GM19372 (cell line): Measurements from ENCODE around the gene MRPL53.
"Not testable (repeated sequence)": the region's sequence is repeated elsewhere in the genome, so short reads cannot be mapped to it uniquely, and the experiment has no call there.

Experiments
- ATAC-seq: cut with Tn5 transposase; IDR thresholded peaks from one replicate; pipeline ENCODE4 v1.9.1; 2021; ENCODE audit warnings: mild to moderate bottlenecking, low read depth, moderate library complexity; ENCODE audit not compliant: unreplicated experiment

Gene MRPL53

GRCh38 chr2:74457129-74457548 is 15.3 kb downstream of the MRPL53 start:
- ATAC-seq: no peak

DNA sequence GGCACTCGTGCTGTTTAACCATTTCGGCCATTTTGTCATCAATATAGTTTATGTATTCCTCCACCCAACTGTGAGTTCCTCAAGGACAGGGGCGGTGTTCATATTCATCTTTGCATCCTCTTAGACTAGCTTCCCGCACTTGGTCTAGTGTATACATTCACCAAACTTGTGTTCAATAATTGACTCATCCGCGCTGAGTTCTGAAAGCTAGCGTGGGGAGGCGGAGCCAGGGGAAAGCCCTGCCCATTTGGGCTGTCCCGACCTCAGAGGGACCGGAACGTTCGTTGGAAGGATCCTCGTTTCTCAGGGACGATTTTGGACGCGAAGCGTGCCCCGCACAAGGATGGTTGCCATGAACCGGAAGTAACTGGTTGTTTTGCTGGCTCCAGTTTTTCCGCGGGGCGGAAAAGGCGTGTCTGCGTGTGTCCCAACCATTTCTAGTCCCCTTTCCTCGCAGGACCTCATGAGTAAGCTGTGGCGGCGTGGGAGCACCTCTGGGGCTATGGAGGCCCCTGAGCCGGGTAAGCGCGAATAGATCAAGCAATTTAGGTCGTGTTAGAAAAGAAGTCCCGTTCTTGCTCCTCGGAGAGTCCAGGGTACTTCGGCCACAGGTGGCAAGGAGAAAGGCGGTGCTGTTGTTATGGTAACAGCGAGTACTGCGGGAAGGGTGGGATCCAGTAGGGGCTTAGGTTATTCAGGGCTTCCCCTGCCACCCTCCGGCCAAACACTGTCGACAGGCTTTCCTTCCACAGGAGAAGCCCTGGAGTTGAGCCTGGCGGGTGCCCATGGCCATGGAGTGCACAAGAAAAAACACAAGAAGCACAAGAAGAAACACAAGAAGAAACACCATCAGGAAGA is 17.6 kb downstream of the MRPL53 start, which contains the start of gene INO80B:
Gene INO80B, plus strand, starts transcription at position 434 of the 858 bp plus-strand sequence. Its CDS starts 30 bp downstream, at position 464.
- peak; percentile 37 for ATAC-seq

DNA sequence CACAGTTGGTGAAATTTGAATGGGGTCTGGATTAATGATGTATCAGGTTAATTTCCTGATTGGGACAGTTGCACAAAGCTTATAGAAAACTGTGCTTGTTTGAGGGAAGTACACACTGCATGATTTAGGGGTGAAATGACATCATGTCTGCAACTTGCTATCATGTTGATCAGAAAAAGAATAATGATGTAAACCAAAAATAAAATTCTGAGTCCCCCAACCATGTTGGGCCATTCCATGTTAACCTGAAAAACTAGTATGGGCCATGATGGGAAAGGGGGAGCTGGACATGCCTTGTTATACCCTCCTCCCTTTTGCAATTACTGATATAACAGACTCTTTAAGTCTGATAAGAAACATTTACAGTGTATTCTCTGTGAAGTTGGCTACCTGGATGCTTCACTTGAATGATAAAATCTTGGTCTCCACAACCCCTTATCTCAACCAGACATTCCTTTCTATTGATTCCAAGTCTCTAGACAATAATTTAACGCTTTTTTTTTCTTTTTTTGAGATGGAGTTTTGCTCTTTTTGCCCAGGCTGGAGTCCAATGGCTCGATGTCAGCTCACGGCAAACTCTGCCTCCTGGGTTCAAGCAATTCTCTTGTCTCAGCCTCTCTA is 21.8 kb downstream of the MRPL53 start:
- ATAC-seq: no peak

DNA sequence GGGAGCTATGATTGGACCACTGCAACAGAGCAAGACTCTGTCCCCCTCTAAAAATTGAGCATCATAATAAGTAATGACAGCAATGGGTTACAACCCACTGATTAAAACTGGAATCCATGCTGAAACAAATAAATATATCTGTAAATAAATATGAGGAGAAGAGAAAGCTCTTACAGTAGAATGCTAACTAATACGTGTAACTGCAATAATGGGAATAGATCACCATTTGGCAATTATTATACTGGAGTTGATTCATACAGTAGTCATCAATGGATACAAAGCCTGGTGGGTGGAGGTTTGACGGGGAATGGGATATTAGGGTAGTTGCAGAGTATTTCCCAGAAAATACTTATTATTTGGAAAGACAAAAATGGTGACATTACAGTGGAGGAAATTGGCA is 23.7 kb downstream of the MRPL53 start:
- ATAC-seq: no peak

- no peak for ATAC-seq
These were observed 25.1 kb downstream of the MRPL53 start for GRCh38 chr2:74447230-74447999.

DNA sequence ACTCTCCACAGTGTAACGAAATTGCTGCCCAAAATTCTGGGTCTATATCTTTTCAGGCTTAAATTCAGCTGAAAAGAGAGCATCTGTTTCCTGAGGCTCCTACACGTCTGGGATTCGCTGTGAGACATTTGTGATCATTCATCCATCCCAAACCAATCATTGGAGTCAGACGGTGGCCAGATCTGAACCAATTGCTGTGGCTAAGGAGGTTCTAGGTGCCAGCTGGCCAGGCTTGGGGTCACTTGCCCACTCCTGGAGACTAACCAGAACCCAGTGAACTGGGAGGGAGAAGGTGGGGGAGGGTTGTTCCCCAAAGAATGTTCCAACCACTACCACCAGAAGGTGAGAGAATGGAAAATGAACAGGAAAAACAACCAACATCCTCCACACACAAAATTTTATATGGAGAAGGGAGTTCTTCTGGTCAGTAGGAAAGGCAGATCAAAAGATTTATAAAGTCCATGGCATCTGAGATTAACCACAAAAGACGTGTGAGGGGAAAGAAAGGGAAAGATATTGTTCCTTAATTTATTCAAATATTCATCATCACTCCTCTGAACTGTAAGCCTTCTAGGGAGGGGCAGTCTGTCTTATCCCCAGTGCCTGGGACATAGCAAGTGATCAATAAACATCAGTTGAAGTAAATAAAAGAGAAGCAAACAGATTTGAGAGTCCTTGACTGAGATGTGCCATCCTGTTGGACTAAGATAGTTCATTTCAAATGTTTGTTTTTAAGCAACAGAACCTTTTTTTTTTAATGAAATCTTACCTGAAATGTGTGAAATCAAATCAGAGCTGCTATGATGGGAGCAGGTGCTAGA is 27.8 kb downstream of the MRPL53 start:
- ATAC-seq: no peak

DNA sequence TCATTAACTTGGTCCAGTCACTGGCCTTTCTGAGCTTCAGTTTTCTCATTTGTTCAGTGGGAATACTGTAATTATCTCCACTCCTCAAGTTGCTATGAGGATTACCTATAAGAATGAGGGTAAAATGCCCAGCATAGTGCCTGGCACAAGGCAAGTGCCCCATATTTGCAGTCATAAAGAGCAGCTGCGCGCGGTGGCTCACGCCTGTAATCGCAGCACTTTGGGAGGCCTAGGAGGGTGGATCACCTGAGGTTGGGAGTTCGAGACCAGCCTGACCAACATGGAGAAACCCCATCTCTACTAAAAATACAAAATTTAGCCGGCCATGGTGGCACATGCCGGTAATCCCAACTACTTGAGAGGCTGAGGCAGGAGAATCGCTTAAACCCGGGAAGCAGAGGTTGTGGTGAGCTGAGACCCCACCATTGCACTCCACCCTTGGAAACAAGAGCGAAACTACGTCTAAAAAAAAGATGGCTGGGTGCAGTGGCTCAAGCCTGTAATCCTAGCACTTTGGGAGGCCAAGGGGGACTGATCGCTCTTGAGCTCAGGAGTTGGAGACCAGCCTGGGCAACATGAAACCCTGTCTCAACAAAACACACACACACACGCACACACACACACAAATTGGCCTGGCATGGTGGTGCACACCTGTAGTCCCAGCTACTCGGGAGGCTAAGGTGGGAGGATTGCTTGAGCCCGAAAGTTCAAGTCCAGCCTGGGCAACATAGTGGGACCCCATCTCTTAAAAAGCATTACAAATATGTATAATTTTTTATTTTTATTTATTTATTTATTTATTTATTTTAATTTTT is 29.8 kb downstream of the MRPL53 start:
- not testable (repeated sequence) for ATAC-seq

- peak; percentile 55 for ATAC-seq
These were observed 30.6 kb downstream of the MRPL53 start, which contains the start of gene RTKN for GRCh38 chr2:74441690-74442482. Gene RTKN, minus strand, starts transcription at chr2:74441937. Its CDS starts 121 bp downstream, at chr2:74441816.

DNA sequence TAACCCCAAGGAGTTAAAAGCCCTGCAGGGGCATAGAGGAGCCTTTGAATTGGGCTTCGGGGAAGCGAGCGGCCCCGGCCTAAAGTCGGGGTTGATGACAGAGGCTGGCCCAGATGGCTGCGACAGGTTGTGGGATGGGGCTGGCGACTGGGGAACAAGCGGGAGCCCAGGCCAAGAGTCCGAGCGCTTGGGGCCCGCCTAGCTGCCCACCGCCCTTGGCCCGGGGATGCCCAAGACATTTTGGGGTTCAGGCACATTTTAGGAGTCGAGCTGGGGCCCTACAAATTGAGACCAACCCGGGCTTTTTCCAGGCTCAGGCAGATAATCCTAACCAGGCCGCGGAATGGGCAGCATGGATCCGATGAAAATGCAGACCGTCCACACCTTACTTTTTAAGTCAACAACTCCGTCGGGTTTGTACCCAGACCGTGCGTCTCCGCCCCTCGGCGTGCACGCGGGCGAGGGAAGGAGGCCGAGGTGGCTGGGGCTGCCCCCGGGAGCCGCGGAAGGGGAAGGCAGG is 31.2 kb downstream of the MRPL53 start:
- ATAC-seq: no peak

DNA sequence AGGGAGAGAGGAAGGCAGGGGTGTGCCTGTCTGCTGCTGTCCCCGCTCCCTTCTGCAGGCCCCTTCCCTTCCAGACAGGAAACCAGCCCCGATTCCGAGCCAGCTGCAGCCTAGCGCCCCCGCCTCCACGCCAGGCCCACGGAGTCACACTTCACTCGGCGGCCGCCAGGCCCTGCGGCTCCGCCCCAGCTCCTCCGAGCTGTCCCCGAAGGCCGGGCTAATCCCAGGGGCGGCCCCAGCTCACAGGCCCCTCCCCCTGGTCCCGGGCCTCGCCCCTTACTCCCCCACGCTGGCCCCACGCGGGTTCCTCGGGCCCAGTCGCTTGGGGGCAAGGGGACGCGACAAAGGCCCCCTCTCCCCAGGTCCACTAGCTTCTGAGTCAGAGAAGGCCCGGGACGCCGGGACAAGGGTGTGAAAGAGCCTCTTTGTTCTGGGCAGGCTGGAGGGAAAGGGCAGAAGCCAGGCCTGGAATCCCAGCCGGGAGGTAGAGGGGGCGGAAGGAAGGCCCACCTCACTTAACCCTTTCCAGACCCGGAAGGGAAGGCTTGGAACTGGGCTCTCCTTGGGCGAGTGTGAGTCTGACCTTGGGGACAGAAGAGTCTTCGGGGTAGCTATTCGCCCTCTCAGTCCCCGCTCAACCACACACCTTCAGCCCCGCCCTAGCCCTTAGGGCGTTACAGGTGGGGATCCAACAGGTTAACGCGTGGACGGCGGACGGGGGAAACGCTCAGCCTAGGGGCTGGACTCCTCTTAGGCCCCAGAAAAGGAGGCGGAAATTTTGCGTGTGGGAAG is 31.9 kb downstream of the MRPL53 start:
- ATAC-seq: peak; percentile 78

GRCh38 chr2:74439803-74440377 is 32.6 kb downstream of the MRPL53 start:
- ATAC-seq: no peak

DNA sequence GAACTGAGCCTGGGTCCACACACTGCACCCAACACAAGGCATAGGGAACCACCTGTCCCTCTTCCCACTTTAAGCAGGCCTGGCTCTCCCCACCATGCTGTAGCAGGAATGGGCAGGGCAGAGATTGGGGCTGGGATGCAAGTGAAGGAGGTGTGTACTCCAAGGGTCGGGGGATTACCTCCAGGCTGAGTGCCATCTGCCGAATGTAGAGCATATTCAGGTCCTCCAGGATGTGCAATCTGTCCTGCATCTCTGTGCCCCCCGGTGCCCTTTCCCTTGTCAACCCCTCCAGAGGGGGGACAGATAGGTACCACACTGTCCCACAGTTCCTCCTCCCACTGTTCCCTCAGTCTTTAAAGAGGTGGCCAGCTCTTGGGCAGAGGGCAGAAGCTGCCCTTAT is 33.1 kb downstream of the MRPL53 start:
- no peak for ATAC-seq

DNA sequence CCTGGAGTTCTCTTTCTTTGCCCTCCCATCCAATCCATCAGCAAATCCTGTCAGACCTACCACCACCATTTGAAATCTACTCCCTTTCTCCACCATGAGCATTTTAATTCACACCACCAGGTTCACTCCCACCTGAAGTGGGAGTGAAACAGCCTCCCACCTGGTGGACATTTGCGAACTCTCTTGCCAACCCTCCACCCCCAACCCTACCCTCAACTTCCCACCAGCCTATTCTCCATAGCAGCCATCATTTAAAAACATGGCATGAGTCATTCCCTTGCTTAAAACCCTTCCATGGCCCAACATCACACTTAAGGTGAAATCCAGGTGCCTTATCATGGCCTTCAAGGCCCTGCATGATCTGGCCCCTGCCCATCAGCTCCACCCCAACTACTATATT is 34.2 kb downstream of the MRPL53 start:
- no peak for ATAC-seq

DNA sequence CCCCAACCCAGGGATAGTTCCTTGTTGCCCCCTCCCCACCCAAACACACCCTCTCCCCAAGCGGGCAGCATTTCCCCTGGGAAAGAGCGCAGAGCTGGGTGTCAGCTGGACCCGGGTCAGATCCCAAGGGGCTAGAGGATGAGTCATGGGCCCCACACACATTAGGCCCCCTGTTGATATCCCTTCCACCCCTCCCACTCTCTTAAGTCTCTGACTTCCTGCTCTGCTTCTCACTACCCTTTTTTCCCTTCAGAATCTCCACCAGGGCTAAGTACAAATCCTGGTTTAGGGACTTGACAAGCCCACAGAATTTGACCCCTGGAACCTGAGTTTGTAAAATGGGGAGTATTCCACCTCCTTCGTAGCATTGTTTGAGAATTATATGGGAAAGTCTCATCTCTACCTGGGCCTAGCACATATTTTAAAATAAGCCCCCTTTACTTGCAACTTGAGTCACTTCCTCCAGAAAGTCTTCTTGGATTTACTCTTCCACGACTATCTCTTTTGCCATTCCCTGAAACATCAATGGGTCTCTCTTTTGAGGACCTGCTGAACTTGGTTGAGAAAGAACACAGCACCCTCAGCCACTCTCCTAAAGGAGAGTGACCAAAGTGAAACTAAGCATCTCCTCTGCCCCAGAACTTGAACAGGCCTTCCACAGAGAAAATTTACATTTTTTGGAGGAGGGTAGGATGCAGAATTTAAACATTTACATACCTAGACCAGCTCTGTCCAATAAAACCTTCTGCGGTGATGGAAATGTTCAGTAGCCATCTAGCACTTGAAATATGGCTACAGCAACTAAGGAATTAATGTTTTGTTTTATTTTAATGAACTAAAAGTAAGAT is 35.4 kb downstream of the MRPL53 start:
- no peak for ATAC-seq

- ATAC-seq: no peak
These were observed 36.2 kb downstream of the MRPL53 start for GRCh38 chr2:74436111-74436805.

GRCh38 chr2:74430502-74430901 is 42.0 kb downstream of the MRPL53 start:
- ATAC-seq: no peak
